Skeletal muscle satellite cell (primary cell): ENCODE data around the gene PCARE.

Source experiments
- H3K27me3 ChIP-seq: 2 replicates; pipeline ENCODE4 v1.7.0; 2013; ENCODE audit warnings: low read length; ENCODE audit not compliant: control insufficient read depth, insufficient read depth
- H3K36me3 ChIP-seq: 2 replicates; pipeline ENCODE4 v1.7.0; 2013; ENCODE audit warnings: mild to moderate bottlenecking, control low read depth, low read length; ENCODE audit not compliant: insufficient read depth
- H3K4me1 ChIP-seq: 2 replicates; pipeline ENCODE4 v1.7.0; 2013; ENCODE audit warnings: low read length; ENCODE audit not compliant: control insufficient read depth, insufficient read depth
- H3K4me2 ChIP-seq: 2 replicates; pipeline ENCODE4 v1.7.0; 2013; ENCODE audit warnings: mild to moderate bottlenecking, low read length
- H3K4me3 ChIP-seq: 2 replicates; pipeline ENCODE4 v1.7.0; 2013; ENCODE audit warnings: low read length
- H3K9ac ChIP-seq: 2 replicates; pipeline ENCODE4 v1.7.0; 2013; ENCODE audit warnings: mild to moderate bottlenecking, low read depth, low read length, moderate library complexity
- H3K9me3 ChIP-seq: replicated peaks from 2 replicates; pipeline ENCODE4 v1.7.0; 2013; ENCODE audit warnings: mild to moderate bottlenecking, control low read depth, low read length

Gene PCARE

GRCh38 chr2:29061176-29061575 lies 13.1 kb downstream of the PCARE start:
- Histone ChIP-seq H3K36me3 (no peaks in the 10 kb centered on the region), H3K27me3 (peaks cover 6% of the 10 kb centered on the region)

GRCh38 chr2:29060441-29060840 lies 13.9 kb downstream of the PCARE start:
- Histone ChIP-seq H3K4me3 (no peak overlapping the region), H3K4me2 (no peak overlapping the region), H3K27me3 (peaks cover 6% of the 10 kb centered on the region), H3K4me1 (peaks cover 19% of the 10 kb centered on the region), H3K9ac (no peak overlapping the region), H3K9me3 (no peaks in the 10 kb centered on the region), H3K36me3 (no peaks in the 10 kb centered on the region)

More at GRCh38 chr2:29061176-29061575, 13.1 kb downstream of the PCARE start:
- H3K4me2 ChIP-seq, result no peak overlapping the region
- peaks cover 19% of the 10 kb centered on the region for H3K4me1 ChIP-seq
- no peak overlapping the region for H3K4me3 ChIP-seq
- H3K9ac ChIP-seq, result no peak overlapping the region
- no peaks in the 10 kb centered on the region for H3K9me3 ChIP-seq

- H3K9ac ChIP-seq, result no peak overlapping the region
- peaks cover 6% of the 10 kb centered on the region for H3K27me3 ChIP-seq
- no peaks in the 10 kb centered on the region for H3K36me3 ChIP-seq
- H3K9me3 ChIP-seq, result no peaks in the 10 kb centered on the region
- H3K4me3 ChIP-seq, result no peak overlapping the region
- no peak overlapping the region for H3K4me2 ChIP-seq
- peaks cover 19% of the 10 kb centered on the region for H3K4me1 ChIP-seq
Observed at GRCh38 chr2:29059624-29060023, 14.7 kb downstream of the PCARE start.

GRCh38 chr2:29057006-29057405 lies 17.3 kb downstream of the PCARE start:
- H3K36me3 ChIP-seq, result no peaks in the 10 kb centered on the region
- H3K4me2 ChIP-seq, result no peak overlapping the region
- H3K27me3 ChIP-seq, result peaks cover 6% of the 10 kb centered on the region
- no peak overlapping the region for H3K9ac ChIP-seq
- no peak overlapping the region for H3K4me3 ChIP-seq
- H3K9me3 ChIP-seq, result no peaks in the 10 kb centered on the region
- peaks cover 7% of the 10 kb centered on the region for H3K4me1 ChIP-seq

GRCh38 chr2:29056452-29056851 lies 17.9 kb downstream of the PCARE start:
- no peak overlapping the region for H3K4me2 ChIP-seq
- H3K9ac ChIP-seq, result no peak overlapping the region
- H3K36me3 ChIP-seq, result no peaks in the 10 kb centered on the region
- no peak overlapping the region for H3K4me3 ChIP-seq
- peaks cover 7% of the 10 kb centered on the region for H3K4me1 ChIP-seq
- no peaks in the 10 kb centered on the region for H3K9me3 ChIP-seq
- peaks cover 6% of the 10 kb centered on the region for H3K27me3 ChIP-seq

GRCh38 chr2:29055601-29056000 lies 18.7 kb downstream of the PCARE start:
- Histone ChIP-seq H3K4me1 (peaks cover 7% of the 10 kb centered on the region), H3K27me3 (peaks cover 3% of the 10 kb centered on the region), H3K9me3 (no peaks in the 10 kb centered on the region), H3K9ac (no peak overlapping the region), H3K4me3 (no peak overlapping the region), H3K36me3 (no peaks in the 10 kb centered on the region), H3K4me2 (no peak overlapping the region)

GRCh38 chr2:29054430-29054829 lies 19.9 kb downstream of the PCARE start:
- peaks cover 7% of the 10 kb centered on the region for H3K4me1 ChIP-seq
- no peak overlapping the region for H3K9ac ChIP-seq
- peaks cover 3% of the 10 kb centered on the region for H3K27me3 ChIP-seq
- no peak overlapping the region for H3K4me3 ChIP-seq
- no peak overlapping the region for H3K4me2 ChIP-seq
- H3K36me3 ChIP-seq, result no peaks in the 10 kb centered on the region
- H3K9me3 ChIP-seq, result no peaks in the 10 kb centered on the region

GRCh38 chr2:29053670-29054400 lies 20.5 kb downstream of the PCARE start:
- Histone ChIP-seq H3K9me3 (no peaks in the 10 kb centered on the region), H3K27me3 (peaks cover 3% of the 10 kb centered on the region), H3K4me1 (peaks cover 7% of the 10 kb centered on the region), H3K4me2 (no peak overlapping the region), H3K9ac (no peak overlapping the region), H3K4me3 (no peak overlapping the region), H3K36me3 (no peaks in the 10 kb centered on the region)

- Histone ChIP-seq H3K27me3 (peaks cover 3% of the 10 kb centered on the region), H3K9me3 (no peaks in the 10 kb centered on the region), H3K36me3 (no peaks in the 10 kb centered on the region), H3K4me3 (no peak overlapping the region), H3K9ac (no peak overlapping the region), H3K4me2 (no peak overlapping the region), H3K4me1 (peaks cover 7% of the 10 kb centered on the region)
Observed at GRCh38 chr2:29053223-29053622, 21.1 kb downstream of the PCARE start.

GRCh38 chr2:29052807-29053206 lies 21.5 kb downstream of the PCARE start:
- Histone ChIP-seq H3K4me2 (no peak overlapping the region), H3K4me1 (peaks cover 7% of the 10 kb centered on the region), H3K9me3 (no peaks in the 10 kb centered on the region), H3K4me3 (no peak overlapping the region), H3K9ac (no peak overlapping the region), H3K36me3 (no peaks in the 10 kb centered on the region), H3K27me3 (peaks cover 3% of the 10 kb centered on the region)

GRCh38 chr2:29051730-29052129 lies 22.6 kb downstream of the PCARE start:
- H3K9me3 ChIP-seq, result no peaks in the 10 kb centered on the region
- peaks cover 7% of the 10 kb centered on the region for H3K4me1 ChIP-seq
- H3K9ac ChIP-seq, result no peak overlapping the region
- peaks cover 3% of the 10 kb centered on the region for H3K27me3 ChIP-seq
- no peak overlapping the region for H3K4me3 ChIP-seq
- no peak overlapping the region for H3K4me2 ChIP-seq
- H3K36me3 ChIP-seq, result no peaks in the 10 kb centered on the region

- no peak overlapping the region for H3K4me3 ChIP-seq
- peaks cover 7% of the 10 kb centered on the region for H3K4me1 ChIP-seq
- H3K9me3 ChIP-seq, result no peaks in the 10 kb centered on the region
- H3K27me3 ChIP-seq, result peaks cover 3% of the 10 kb centered on the region
- no peaks in the 10 kb centered on the region for H3K36me3 ChIP-seq
- H3K4me2 ChIP-seq, result no peak overlapping the region
- no peak overlapping the region for H3K9ac ChIP-seq
Observed at GRCh38 chr2:29050591-29050990, 23.7 kb downstream of the PCARE start.
